Measurements from ENCODE around the gene LONP1. TPM values are rescaled to one million over a fixed set of nuclear protein-coding genes. Genes with fewer than 3 reads are reported as not detected.

LONP1 gene
- total and polyA plus RNA-seq, 2 experiments from 2014 or later: 77.5 to 119 TPM

- H3K4me1 ChIP-seq (ENCODE audit: insufficient read depth): no peaks in the 10 kb centered on the region
Observed at GRCh38 chr19:5652261-5652660, 67.7 kb downstream of the LONP1 start.

GRCh38 chr19:5651361-5651760 lies 68.6 kb downstream of the LONP1 start:
- 0 out of 2 replicates have a peak, but pooled peaks cover 5% of the 10 kb centered on the region for H3F3A ChIP-seq (ENCODE audit: insufficient read depth)
- no peak for TF ChIP-seq EZH2 (IDR thresholded peaks at IDR 0.05; ENCODE audit: insufficient read depth, poor library complexity, severe bottlenecking)
- no peak for TF ChIP-seq EZH2phosphoT487 (IDR thresholded peaks at IDR 0.05; ENCODE audit: insufficient read depth, low read depth)
- H2AFZ ChIP-seq: no peak overlapping the region
- H3K36me3 ChIP-seq (ENCODE audit: low read depth): peaks cover 73% of the 10 kb centered on the region
- no peaks in the 10 kb centered on the region; the same call in 1 of the 2 replicates for H4K20me1 ChIP-seq (ENCODE audit: insufficient read depth)
- no peaks in the 10 kb centered on the region for H3K4me1 ChIP-seq (ENCODE audit: insufficient read depth)
- WGBS, 2 experiments (ENCODE audit: low coverage in 1 of 2, low lambda C conversion rate in 2 of 2, missing lambda C conversion rate in 2 of 2): 93 to 95% methylated on average over 5 of the region's 5 CpGs
- H3K9ac ChIP-seq: no peak overlapping the region
- H3K9me2 ChIP-seq (ENCODE audit: insufficient read depth): no peaks in the 10 kb centered on the region
- no peak overlapping the region for H3K4me3 ChIP-seq
- no peak for DNase-seq
- no peak overlapping the region for H3K4me2 ChIP-seq (ENCODE audit: unreplicated experiment)
- no peak overlapping the region for H3K27ac ChIP-seq
- H3K9me3 ChIP-seq (ENCODE audit: low read depth): no peaks in the 10 kb centered on the region
- H3K27me3 ChIP-seq (replicated peaks; ENCODE audit: insufficient read depth): no peaks in the 10 kb centered on the region
- in situ Hi-C loops (cut with MboI): no loop called here
- H3K79me2 ChIP-seq (ENCODE audit: insufficient read depth): peaks cover 65% of the 10 kb centered on the region

More at GRCh38 chr19:5652261-5652660, 67.7 kb downstream of the LONP1 start:
- Histone ChIP-seq H3K4me3 (no peak overlapping the region), H3K27me3 (replicated peaks; ENCODE audit: insufficient read depth) (no peaks in the 10 kb centered on the region), H3K9me2 (ENCODE audit: insufficient read depth) (no peaks in the 10 kb centered on the region), H3K27ac (no peak overlapping the region), H2AFZ (no peak overlapping the region), H3K9me3 (ENCODE audit: low read depth) (no peaks in the 10 kb centered on the region), H3F3A (ENCODE audit: insufficient read depth) (0 out of 2 replicates have a peak, but pooled peaks cover 5% of the 10 kb centered on the region), H3K9ac (no peak overlapping the region), H3K36me3 (ENCODE audit: low read depth) (peaks cover 74% of the 10 kb centered on the region), H4K20me1 (ENCODE audit: insufficient read depth) (no peaks in the 10 kb centered on the region; the same call in 1 of the 2 replicates), H3K4me2 (ENCODE audit: unreplicated experiment) (no peak overlapping the region), H3K79me2 (ENCODE audit: insufficient read depth) (peaks cover 60% of the 10 kb centered on the region)
- in situ Hi-C loops (cut with MboI): no loop called here
- DNase-seq: no peak
- WGBS, 2 experiments (ENCODE audit: low coverage in 1 of 2, low lambda C conversion rate in 2 of 2, missing lambda C conversion rate in 2 of 2): 81 to 85% methylated on average over 10 of the region's 10 CpGs
- TF ChIP-seq EZH2 (IDR thresholded peaks at IDR 0.05; ENCODE audit: insufficient read depth, poor library complexity, severe bottlenecking) (no peak), EZH2phosphoT487 (IDR thresholded peaks at IDR 0.05; ENCODE audit: insufficient read depth, low read depth) (no peak)

- no peak overlapping the region for H3K4me3 ChIP-seq
- H3K9me2 ChIP-seq (ENCODE audit: insufficient read depth): no peaks in the 10 kb centered on the region
- H4K20me1 ChIP-seq (ENCODE audit: insufficient read depth): peaks cover 8% of the 10 kb centered on the region
- H3K9ac ChIP-seq: no peak overlapping the region
- no peaks in the 10 kb centered on the region for H3K27me3 ChIP-seq (replicated peaks; ENCODE audit: insufficient read depth)
- in situ Hi-C loops (cut with MboI): no loop called here
- no peak overlapping the region for H3K4me2 ChIP-seq (ENCODE audit: unreplicated experiment)
- no peak for DNase-seq
- 0 out of 2 replicates have a peak, but pooled peaks cover 5% of the 10 kb centered on the region for H3K4me1 ChIP-seq (ENCODE audit: insufficient read depth)
- no peak for TF ChIP-seq EZH2 (IDR thresholded peaks at IDR 0.05; ENCODE audit: insufficient read depth, poor library complexity, severe bottlenecking)
- peaks cover 68% of the 10 kb centered on the region for H3K36me3 ChIP-seq (ENCODE audit: low read depth)
- H3K79me2 ChIP-seq (ENCODE audit: insufficient read depth): peaks cover 88% of the 10 kb centered on the region
- no peaks in the 10 kb centered on the region for H3F3A ChIP-seq (ENCODE audit: insufficient read depth)
- H3K9me3 ChIP-seq (ENCODE audit: low read depth): no peaks in the 10 kb centered on the region
- no peak overlapping the region for H2AFZ ChIP-seq
- no peak overlapping the region for H3K27ac ChIP-seq
- 97% methylated on average over 11 of the region's 11 CpGs for WGBS, 2 experiments (ENCODE audit: low coverage in 1 of 2, low lambda C conversion rate in 2 of 2, missing lambda C conversion rate in 2 of 2)
Observed at GRCh38 chr19:5648464-5648863, 71.5 kb downstream of the LONP1 start.

GRCh38 chr19:5646703-5647102 lies 73.2 kb downstream of the LONP1 start:
- 0 out of 2 replicates have a peak, but pooled peaks cover 5% of the 10 kb centered on the region for H3K4me1 ChIP-seq (ENCODE audit: insufficient read depth)
- H3K36me3 ChIP-seq (ENCODE audit: low read depth): peaks cover 64% of the 10 kb centered on the region
- no peak overlapping the region for H3K27ac ChIP-seq
- H3F3A ChIP-seq (ENCODE audit: insufficient read depth): no peaks in the 10 kb centered on the region
- no peak for DNase-seq
- WGBS, 2 experiments (ENCODE audit: low coverage in 1 of 2, low lambda C conversion rate in 2 of 2, missing lambda C conversion rate in 2 of 2): 85 to 89% methylated on average over 4 of the region's 4 CpGs
- no peaks in the 10 kb centered on the region for H3K9me2 ChIP-seq (ENCODE audit: insufficient read depth)
- in situ Hi-C loops (cut with MboI): no loop called here
- H3K9me3 ChIP-seq (ENCODE audit: low read depth): no peaks in the 10 kb centered on the region
- no peak overlapping the region for H3K9ac ChIP-seq
- no peaks in the 10 kb centered on the region for H3K27me3 ChIP-seq (replicated peaks; ENCODE audit: insufficient read depth)
- H3K4me3 ChIP-seq: no peak overlapping the region
- H3K4me2 ChIP-seq (ENCODE audit: unreplicated experiment): no peak overlapping the region
- TF ChIP-seq EZH2phosphoT487 (IDR thresholded peaks at IDR 0.05; ENCODE audit: insufficient read depth, low read depth) (no peak), EZH2 (IDR thresholded peaks at IDR 0.05; ENCODE audit: insufficient read depth, poor library complexity, severe bottlenecking) (no peak)
- H3K79me2 ChIP-seq (ENCODE audit: insufficient read depth): peaks cover 92% of the 10 kb centered on the region
- no peak overlapping the region for H2AFZ ChIP-seq
- peaks cover 10% of the 10 kb centered on the region for H4K20me1 ChIP-seq (ENCODE audit: insufficient read depth)

- in situ Hi-C loops (cut with MboI): no loop called here
- H3K4me3 ChIP-seq: no peak overlapping the region
- no peak overlapping the region for H3K27ac ChIP-seq
- no peaks in the 10 kb centered on the region for H3K9me3 ChIP-seq (ENCODE audit: low read depth)
- peaks cover 56% of the 10 kb centered on the region for H3K36me3 ChIP-seq (ENCODE audit: low read depth)
- no peaks in the 10 kb centered on the region for H3F3A ChIP-seq (ENCODE audit: insufficient read depth)
- no peak overlapping the region for H3K4me2 ChIP-seq (ENCODE audit: unreplicated experiment)
- H2AFZ ChIP-seq: no peak overlapping the region
- H3K4me1 ChIP-seq (ENCODE audit: insufficient read depth): 0 out of 2 replicates have a peak, but pooled peaks cover 5% of the 10 kb centered on the region
- WGBS, 2 experiments (ENCODE audit: low coverage in 1 of 2, low lambda C conversion rate in 2 of 2, missing lambda C conversion rate in 2 of 2): 84 to 87% methylated on average over 5 of the region's 5 CpGs
- no peaks in the 10 kb centered on the region for H3K27me3 ChIP-seq (replicated peaks; ENCODE audit: insufficient read depth)
- no peaks in the 10 kb centered on the region for H3K9me2 ChIP-seq (ENCODE audit: insufficient read depth)
- DNase-seq: no peak
- TF ChIP-seq EZH2phosphoT487 (IDR thresholded peaks at IDR 0.05; ENCODE audit: insufficient read depth, low read depth): no peak
- no peak for TF ChIP-seq EZH2 (IDR thresholded peaks at IDR 0.05; ENCODE audit: insufficient read depth, poor library complexity, severe bottlenecking)
- peaks cover 17% of the 10 kb centered on the region for H4K20me1 ChIP-seq (ENCODE audit: insufficient read depth)
- no peak overlapping the region for H3K9ac ChIP-seq
- H3K79me2 ChIP-seq (ENCODE audit: insufficient read depth): peaks cover 92% of the 10 kb centered on the region
Observed at GRCh38 chr19:5645409-5645808, 74.5 kb downstream of the LONP1 start.

Data from GM23248 (cell line).